ENCODE measurements around the gene DGKI.

DNA sequence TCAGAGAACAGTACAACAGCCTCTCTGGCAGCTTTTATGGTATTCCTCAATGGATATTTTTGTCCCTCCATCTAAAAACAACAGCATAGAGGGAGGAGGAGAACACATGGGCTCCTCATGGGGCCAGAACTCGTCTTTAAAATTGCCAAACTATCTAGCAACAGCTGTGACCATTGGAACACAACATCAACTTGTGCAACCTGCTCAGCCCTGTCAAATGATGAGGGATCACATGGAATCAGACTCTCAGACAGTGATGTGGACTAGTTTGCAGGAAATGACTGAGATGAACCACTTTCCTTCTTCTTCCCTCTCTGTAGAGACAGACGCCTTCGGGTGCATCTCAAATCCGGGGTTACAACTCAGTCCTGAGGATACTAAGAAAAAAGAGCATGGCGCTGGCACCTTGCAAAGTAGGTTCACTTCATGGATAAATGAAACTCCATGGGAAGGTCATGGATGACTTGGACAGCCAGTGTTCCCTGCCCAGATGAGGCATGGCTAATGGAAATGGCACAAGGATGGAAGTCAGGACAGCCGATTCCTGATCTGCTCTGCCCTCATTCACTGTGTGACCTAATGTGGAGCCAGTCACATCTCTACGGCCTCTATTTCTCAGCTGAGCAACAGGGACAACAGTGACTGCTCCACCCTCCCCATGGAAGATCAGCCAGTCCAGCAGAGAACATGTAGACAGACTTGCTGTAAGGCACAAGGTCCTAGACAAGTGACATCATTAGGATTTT lies 24.6 kb upstream of the DGKI start:
- TF ChIP-seq, protein P1, sequence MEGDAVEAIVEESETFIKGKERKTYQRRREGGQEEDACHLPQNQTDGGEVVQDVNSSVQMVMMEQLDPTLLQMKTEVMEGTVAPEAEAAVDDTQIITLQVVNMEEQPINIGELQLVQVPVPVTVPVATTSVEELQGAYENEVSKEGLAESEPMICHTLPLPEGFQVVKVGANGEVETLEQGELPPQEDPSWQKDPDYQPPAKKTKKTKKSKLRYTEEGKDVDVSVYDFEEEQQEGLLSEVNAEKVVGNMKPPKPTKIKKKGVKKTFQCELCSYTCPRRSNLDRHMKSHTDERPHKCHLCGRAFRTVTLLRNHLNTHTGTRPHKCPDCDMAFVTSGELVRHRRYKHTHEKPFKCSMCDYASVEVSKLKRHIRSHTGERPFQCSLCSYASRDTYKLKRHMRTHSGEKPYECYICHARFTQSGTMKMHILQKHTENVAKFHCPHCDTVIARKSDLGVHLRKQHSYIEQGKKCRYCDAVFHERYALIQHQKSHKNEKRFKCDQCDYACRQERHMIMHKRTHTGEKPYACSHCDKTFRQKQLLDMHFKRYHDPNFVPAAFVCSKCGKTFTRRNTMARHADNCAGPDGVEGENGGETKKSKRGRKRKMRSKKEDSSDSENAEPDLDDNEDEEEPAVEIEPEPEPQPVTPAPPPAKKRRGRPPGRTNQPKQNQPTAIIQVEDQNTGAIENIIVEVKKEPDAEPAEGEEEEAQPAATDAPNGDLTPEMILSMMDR (conservative IDR thresholded peaks at IDR 0.05; ENCODE audit: low read depth, low read length): no peak
- no peak for TF ChIP-seq EZH2 (IDR thresholded peaks at IDR 0.05; ENCODE audit: borderline replicate concordance, low read depth, low read length, poor library complexity, severe bottlenecking)
